GM12891 (cell line): ENCODE data around the gene LYPD4.

Experiments
- POLR2A ChIP-seq: IDR thresholded peaks from 2 replicates; pipeline ENCODE4 v1.6.1; 2011; ENCODE audit warnings: low read depth, low read length, control low read depth
- TAF1 ChIP-seq: IDR thresholded peaks from 2 replicates; pipeline ENCODE4 v1.6.1; 2011; ENCODE audit warnings: low read depth, low read length, control low read depth

DNA sequence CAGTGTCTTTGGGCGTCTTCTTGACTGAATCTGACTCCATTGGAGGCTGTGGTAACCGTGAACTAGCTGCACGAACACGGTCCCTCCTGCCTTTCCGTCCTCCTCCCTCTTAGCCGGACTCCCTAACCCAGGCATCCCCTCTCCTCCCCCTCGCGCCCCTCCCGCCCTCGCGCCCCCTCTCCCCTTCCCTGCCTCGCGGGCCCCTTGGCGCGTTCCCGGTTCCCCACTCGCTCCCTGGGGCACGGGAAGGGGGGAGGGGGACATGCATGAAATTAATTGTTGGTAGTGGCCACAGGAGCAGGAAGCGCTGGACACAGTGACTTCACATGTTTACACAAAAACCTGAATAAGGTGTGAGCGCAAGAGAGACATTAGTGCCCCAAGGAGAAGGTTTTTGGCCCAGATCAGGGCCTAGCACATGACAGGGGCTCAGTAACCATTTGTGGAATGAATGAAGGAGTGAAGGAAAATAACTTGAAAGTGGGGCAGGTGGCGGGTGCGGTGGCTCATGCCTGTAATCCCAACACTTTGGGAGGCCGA is 638 bp upstream of the LYPD4 start:
- no peak for TF ChIP-seq TAF1
- no peak for TF ChIP-seq POLR2A
